Loucy (cell line): Measurements from ENCODE around the gene TTC39C.

ENCODE experiments used
- H2AFZ ChIP-seq: fragments of 200-600 bp; sonication (generic); 2 replicates; pipeline ENCODE4 v1.6.0; 2016; ENCODE audit warnings: antibody characterized with exemption, mild to moderate bottlenecking, low read length, moderate library complexity
- H3F3A ChIP-seq: fragments of 200-600 bp; 2 replicates; pipeline ENCODE4 v1.6.0; 2016; ENCODE audit warnings: antibody characterized with exemption, low read depth, mild to moderate bottlenecking
- H3K27me3 ChIP-seq: fragments of 200-600 bp; sonication (generic); 2 replicates; pipeline ENCODE4 v1.6.1; 2014; ENCODE audit warnings: low read length, mild to moderate bottlenecking; ENCODE audit not compliant: insufficient read depth, poor library complexity, severe bottlenecking
- H3K36me3 ChIP-seq: fragments of 200-600 bp; sonication (generic); 2 replicates; pipeline ENCODE4 v1.6.1; 2016; ENCODE audit warnings: low read length; ENCODE audit not compliant: insufficient read depth
- H3K4me1 ChIP-seq: fragments of 200-600 bp; sonication (generic); 2 replicates; pipeline ENCODE4 v1.5.1; 2014; ENCODE audit warnings: low read length, mild to moderate bottlenecking; ENCODE audit not compliant: insufficient read depth, poor library complexity, severe bottlenecking
- H3K4me2 ChIP-seq: fragments of 200-600 bp; sonication (generic); 2 replicates; pipeline ENCODE4 v1.6.0; 2014; ENCODE audit warnings: antibody characterized with exemption, low read length, low read depth, mild to moderate bottlenecking; ENCODE audit not compliant: poor library complexity, severe bottlenecking
- H3K4me3 ChIP-seq: fragments of 200-600 bp; sonication (generic); 2 replicates; pipeline ENCODE4 v1.5.1; 2014; ENCODE audit warnings: low read length, mild to moderate bottlenecking, mixed read lengths; ENCODE audit not compliant: poor library complexity, severe bottlenecking
- H3K79me2 ChIP-seq: fragments of 200-600 bp; sonication (generic); 2 replicates; pipeline ENCODE4 v1.6.1; 2014; ENCODE audit warnings: low read length; ENCODE audit not compliant: insufficient read depth
- H3K9ac ChIP-seq: fragments of 200-600 bp; sonication (generic); 2 replicates; pipeline ENCODE4 v1.6.0; 2014; ENCODE audit warnings: mild to moderate bottlenecking, low read depth, low read length, moderate library complexity; ENCODE audit not compliant: poor library complexity, severe bottlenecking
- H3K9me2 ChIP-seq: fragments of 200-600 bp; sonication (generic); replicated peaks from 2 replicates; pipeline ENCODE4 v1.6.1; 2016; ENCODE audit warnings: low read depth, low read length, mixed read lengths
- H3K9me3 ChIP-seq: fragments of 200-600 bp; sonication (generic); 2 replicates; pipeline ENCODE4 v1.6.1; 2014; ENCODE audit warnings: mild to moderate bottlenecking, antibody characterized with exemption, low read length, low read depth; ENCODE audit not compliant: insufficient read depth
- H4K20me1 ChIP-seq: fragments of 200-600 bp; sonication (generic); 2 replicates; pipeline ENCODE4 v1.6.0; 2014; ENCODE audit warnings: antibody characterized with exemption, low read length, mild to moderate bottlenecking; ENCODE audit not compliant: insufficient read depth, poor library complexity, severe bottlenecking
- EZH2phosphoT487 ChIP-seq: fragments of 200-600 bp; IDR thresholded peaks from 2 replicates; pipeline ENCODE4 v1.6.1; 2018; ENCODE audit warnings: antibody characterized with exemption, mild to moderate bottlenecking, moderate library complexity, borderline replicate concordance
- TF ChIP-seq, protein P1 (sequence below): fragments of 200-600 bp; sonication (generic); conservative IDR thresholded peaks from 2 replicates; pipeline ENCODE4 v1.5.1; 2014; ENCODE audit warnings: mild to moderate bottlenecking, antibody characterized with exemption, low read length

The TTC39C gene

DNA sequence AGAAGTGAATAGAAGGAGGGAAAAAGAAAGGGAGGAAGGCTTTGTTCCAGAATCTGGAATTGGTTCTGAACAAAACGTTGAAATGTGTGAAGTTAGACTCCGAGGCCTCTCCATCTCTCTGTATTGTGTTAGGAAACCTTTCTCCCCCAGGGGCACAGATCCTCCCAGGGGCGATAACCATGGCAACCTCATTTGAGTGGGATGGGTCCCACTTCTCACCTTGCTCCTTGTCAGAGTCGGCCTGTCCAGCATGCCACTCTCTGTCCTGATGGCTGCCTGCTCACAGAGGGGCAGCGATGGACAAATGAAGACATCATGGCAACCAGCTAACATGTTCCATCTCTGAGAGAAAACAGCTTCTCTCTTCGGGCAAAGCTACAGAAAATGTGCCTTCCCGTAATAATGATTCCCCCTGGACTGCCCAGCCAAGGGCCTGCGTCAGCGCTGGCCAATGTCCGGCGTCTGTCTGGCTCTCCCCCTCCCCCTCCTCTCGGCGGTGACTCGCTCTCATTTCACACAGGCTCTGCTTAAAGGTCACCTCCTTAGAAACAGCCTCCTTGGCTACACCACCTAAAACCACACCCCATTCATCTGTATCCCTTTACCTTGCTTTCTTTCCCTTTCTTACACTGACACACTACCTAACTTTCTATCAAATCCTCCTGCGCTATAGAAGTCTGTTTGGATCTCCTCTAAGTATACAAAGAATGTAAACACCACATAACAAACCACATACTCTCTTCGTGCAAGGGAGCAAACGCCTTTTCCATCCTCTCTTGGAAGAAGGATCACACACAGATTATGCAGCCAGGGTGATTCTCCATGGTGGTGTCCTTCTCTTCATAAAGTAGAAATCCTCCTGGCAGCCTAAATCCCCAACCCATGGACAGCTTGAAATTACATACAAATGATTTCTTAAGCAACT, 32.1 kb upstream of the TTC39C start:
- Histone ChIP-seq H3K9me2 (no peaks in the 10 kb centered on the region), H3K4me1 (no peaks in the 10 kb centered on the region), H3K9ac (no peak overlapping the region), H3F3A (no peaks in the 10 kb centered on the region), H2AFZ (no peak overlapping the region), H3K27me3 (no peaks in the 10 kb centered on the region), H3K4me2 (no peak overlapping the region), H4K20me1 (no peaks in the 10 kb centered on the region), H3K36me3 (no peaks in the 10 kb centered on the region), H3K9me3 (no peaks in the 10 kb centered on the region), H3K4me3 (no peak overlapping the region), H3K79me2 (no peaks in the 10 kb centered on the region)
- TF ChIP-seq EZH2phosphoT487: no peak
- TF ChIP-seq, protein P1, sequence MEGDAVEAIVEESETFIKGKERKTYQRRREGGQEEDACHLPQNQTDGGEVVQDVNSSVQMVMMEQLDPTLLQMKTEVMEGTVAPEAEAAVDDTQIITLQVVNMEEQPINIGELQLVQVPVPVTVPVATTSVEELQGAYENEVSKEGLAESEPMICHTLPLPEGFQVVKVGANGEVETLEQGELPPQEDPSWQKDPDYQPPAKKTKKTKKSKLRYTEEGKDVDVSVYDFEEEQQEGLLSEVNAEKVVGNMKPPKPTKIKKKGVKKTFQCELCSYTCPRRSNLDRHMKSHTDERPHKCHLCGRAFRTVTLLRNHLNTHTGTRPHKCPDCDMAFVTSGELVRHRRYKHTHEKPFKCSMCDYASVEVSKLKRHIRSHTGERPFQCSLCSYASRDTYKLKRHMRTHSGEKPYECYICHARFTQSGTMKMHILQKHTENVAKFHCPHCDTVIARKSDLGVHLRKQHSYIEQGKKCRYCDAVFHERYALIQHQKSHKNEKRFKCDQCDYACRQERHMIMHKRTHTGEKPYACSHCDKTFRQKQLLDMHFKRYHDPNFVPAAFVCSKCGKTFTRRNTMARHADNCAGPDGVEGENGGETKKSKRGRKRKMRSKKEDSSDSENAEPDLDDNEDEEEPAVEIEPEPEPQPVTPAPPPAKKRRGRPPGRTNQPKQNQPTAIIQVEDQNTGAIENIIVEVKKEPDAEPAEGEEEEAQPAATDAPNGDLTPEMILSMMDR: no peak

DNA sequence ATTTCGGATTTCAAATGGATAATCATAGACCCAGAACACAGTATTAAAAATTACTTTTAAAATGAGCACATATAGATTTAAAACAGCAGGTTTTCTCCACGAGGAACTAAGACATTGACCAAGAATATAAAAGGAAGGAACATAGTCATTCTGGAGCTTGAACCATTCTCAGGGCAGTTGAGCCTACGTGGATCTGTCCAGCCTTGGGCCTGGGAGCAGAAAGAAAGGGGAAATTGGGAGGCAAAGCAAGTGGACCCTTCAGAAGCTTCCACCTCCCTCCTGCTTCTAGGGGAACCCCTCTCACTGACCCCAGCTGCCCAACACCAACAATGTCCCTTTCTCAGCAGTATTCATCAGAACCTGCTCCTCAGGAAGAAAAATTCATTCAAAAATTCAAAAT, 31.4 kb upstream of the TTC39C start:
- no peaks in the 10 kb centered on the region for H3K79me2 ChIP-seq
- H3K9ac ChIP-seq: no peak overlapping the region
- no peaks in the 10 kb centered on the region for H3K36me3 ChIP-seq
- no peaks in the 10 kb centered on the region for H3K9me3 ChIP-seq
- H3K4me2 ChIP-seq: no peak overlapping the region
- no peaks in the 10 kb centered on the region for H3K4me1 ChIP-seq
- no peak overlapping the region for H3K4me3 ChIP-seq
- no peak overlapping the region for H2AFZ ChIP-seq
- no peaks in the 10 kb centered on the region for H3K9me2 ChIP-seq
- no peaks in the 10 kb centered on the region for H4K20me1 ChIP-seq
- TF ChIP-seq, protein P1: no peak
- TF ChIP-seq EZH2phosphoT487: no peak
- H3F3A ChIP-seq: no peaks in the 10 kb centered on the region
- no peaks in the 10 kb centered on the region for H3K27me3 ChIP-seq

DNA sequence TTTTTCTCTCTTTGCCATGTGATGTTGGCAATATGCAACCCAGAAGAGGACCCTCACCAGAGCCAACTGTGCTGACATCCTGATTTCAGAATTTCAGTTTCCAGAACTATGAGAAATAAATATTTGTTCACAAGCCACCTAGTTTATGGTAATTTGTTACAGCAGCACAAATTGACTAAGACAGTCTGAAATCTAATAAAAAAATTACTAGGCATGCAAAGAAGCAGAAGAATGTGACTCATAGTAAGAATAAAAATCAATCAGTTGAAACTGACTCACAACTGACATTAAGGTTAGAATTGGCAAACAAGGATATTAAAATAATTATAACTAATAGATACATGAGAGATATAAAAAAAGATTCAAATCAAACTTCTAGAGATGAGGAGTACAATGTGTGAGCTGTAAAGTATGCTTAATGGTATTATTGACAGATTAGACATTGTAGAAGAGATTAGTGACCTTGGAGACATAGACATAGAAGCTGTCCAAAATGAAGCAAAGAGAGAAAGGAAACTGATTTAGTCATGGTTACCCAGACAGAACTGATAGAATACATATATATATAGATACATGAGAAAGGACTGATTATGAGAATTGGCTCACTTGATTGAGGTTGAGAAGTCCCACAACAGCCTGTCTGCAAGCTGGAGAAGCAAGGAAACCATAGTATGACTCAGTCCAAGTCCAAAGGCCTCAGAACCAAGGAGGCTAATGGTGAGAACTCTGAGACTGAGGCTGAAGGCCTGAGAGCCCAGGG, 27.8 kb upstream of the TTC39C start:
- Histone ChIP-seq H3F3A (no peaks in the 10 kb centered on the region), H3K9me3 (no peaks in the 10 kb centered on the region), H3K9me2 (no peaks in the 10 kb centered on the region), H3K36me3 (no peaks in the 10 kb centered on the region), H3K27me3 (no peaks in the 10 kb centered on the region), H3K9ac (no peak overlapping the region), H3K4me1 (no peaks in the 10 kb centered on the region), H3K4me2 (no peak overlapping the region), H2AFZ (no peak overlapping the region), H3K79me2 (no peaks in the 10 kb centered on the region), H4K20me1 (no peaks in the 10 kb centered on the region), H3K4me3 (no peak overlapping the region)
- TF ChIP-seq, protein P1: no peak
- no peak for TF ChIP-seq EZH2phosphoT487
